Hematopoietic multipotent progenitor cell treated with erythropoietin and hydrocortisone succinate and interleukin-3 and kit ligand, for 6 days (in vitro differentiated cells): ENCODE data around the gene BPIFB6.
"Not testable (repeated sequence)": the region's sequence is repeated elsewhere in the genome, so short reads cannot be mapped to it uniquely, and the experiment has no call there.

ENCODE experiments used
- DNase-seq: peaks from one replicate; pipeline ENCODE4 v3.0.0-alpha.2; 2015

The BPIFB6 gene

GRCh38 chr20:33030569-33030968 lies 879 bp upstream of the BPIFB6 start:
- DNase-seq = no peak

DNA sequence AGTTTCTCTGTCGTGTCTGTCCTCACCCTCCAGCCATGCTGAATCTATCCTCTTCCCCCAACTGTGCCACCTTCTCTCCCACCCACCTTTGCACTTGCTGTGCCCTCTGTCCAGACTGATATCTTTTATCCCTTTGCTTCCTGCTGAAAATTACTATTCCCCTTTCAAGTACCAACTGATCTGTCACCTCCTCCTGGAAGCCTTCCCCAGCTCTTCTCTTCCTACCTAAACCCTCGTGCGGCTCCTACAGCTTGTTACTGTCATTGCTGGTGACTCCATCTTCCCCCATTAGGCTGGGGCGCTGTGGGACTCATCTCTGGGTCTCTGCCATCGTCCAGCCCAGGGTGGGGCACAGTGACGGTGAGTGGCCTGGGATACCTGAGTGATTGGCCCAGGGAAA lies 1.1 kb downstream of the BPIFB6 start:
- DNase-seq = no peak

DNA sequence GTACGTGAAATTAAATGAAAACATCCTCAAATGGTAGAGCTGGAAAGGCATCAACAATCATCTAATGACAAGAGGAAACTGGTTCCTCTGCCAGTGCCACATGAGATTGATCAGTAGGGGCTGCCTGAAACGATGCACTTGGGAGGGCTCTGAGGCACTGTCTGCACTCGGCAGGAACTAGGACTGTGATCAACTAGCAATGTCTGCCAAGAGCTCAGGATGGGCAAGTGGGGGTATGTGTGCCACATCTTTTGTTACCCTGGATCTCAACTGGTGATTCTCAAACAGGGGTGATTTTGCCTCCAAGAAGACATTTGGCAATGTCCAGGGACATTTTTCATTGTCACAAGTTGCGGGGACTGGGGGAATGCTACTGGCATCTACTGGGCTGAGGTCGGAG lies 1.9 kb downstream of the BPIFB6 start:
- no peak for DNase-seq

DNA sequence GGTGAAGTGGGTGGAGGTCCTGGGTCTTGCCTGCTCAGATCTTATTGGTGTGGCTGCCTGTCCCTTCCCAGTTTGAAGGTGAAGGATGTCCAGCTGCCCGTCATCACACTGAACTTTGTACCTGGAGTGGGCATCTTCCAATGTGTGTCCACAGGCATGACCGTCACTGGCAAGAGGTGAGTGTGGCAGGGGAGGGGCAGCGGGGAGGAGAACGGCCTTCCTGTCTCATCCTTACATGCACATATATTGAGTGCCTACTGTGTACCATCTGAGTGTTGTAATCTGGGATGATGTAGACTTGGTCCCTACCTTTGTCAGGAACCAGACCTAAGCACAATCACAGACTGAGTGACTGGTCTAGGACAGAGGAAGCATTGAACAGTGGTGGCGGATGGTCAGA lies 2.7 kb downstream of the BPIFB6 start:
- DNase-seq = no peak

GRCh38 chr20:33034901-33035492 lies 3.5 kb downstream of the BPIFB6 start:
- no peak for DNase-seq

DNA sequence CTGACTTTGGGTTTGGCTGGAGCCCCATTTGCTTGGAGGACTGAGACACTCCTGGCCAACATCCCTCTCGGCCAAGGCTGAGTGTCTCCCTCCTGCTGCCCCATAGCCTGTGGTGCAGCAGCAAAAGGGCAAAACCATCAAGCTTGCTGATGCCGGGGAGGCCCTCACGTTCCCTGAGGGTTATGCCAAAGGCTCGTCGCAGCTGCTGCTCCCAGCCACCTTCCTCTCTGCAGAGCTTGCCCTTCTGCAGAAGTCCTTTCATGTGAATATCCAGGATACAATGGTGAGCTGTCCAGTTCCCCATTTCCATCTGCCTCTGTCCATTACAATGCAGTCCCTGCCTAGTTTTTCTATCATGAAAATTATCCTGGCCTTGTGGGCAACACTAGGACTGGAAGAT lies 6.0 kb downstream of the BPIFB6 start:
- no peak for DNase-seq

DNA sequence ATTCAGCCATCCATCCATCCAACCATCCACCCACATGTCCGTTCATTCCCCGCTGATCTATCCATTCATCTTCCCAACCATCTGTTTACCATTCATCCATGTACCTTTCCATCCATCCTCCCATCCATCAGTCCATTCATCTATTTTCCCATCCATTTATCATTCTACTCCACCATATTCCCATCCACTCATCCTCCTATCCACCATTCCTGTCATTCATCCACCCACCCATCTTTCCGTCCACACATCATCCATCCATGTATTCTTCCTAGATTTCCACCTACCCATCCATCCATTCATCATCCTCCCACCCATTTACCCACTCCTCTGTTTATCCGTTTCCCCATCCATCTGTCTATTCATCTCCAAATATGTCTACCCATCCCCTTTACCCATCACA lies 6.8 kb downstream of the BPIFB6 start:
- DNase-seq = no peak

DNA sequence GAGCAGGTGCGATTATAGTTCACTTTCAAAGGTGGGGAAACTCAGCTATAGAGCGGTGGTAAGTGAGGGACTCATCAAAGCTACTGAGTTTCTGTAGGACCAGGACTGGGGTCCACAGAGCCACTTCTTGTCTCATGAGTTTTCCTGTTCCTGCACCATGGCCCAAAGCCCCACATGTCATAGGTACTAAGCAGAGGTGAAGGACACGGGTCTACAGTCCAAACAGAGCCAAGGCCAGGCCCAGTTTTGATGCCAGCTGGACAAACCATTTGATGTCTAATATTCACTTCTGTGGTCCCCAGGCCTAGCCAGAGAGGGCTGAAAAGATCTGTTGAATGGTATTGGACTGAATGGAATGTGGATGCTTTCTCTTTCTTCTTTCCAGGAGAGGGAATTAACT lies 11.0 kb downstream of the BPIFB6 start:
- no peak for DNase-seq

DNA sequence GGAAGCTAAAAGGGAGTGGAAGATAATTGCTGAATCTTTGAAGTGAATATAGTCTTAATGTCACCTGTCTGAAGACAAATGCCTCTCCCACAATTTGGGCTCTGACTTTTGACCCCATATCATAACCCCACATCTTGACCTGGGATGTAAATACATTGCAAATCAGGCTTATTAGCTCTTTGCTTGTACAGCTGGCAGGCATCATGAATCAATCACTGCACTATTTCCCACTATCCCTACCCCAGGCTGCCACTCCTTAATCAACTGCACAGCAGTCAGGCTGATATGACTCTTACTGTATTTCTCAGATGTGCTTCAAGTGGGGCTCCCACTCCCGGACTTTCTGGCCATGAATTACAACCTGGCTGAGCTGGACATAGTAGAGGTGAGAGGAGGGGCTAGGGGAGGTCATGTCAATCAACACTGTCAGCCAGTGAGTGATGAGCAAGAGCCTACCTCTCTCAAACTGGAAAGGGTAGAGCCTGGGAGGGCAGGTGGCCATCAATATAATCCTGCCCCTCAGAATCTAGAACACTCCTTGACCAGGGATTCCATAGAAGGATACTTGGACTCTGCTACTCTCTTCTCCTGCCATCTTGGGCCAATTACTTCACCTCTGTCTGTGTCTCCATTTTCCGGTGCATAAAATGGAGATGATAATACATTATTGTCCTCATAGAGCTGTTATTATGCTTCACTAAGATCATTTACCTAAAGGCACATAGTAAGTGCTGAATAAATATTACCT lies 11.7 kb downstream of the BPIFB6 start:
- no peak for DNase-seq

DNA sequence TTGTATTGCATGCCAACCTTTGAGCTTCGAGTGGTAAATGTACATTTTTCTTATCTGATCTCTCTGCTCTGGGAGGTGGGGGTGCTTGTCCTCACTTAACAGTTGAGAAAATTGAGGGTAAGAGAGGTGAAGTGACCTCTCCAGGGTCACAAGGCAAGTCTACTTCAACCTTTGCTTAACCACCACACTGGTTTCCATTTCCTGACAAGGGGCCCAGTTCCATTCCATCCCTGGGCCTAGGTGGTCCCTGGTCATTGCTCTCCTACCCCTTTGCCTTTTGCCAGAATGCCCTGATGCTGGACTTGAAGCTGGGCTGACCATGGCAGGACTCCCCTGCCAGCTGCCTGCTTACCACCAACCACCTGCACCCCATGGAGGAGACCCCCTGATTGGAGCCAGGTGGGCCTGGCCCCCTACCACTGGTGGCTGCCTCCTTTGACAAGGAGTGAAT lies 12.3 kb downstream of the BPIFB6 start:
- no peak for DNase-seq

DNA sequence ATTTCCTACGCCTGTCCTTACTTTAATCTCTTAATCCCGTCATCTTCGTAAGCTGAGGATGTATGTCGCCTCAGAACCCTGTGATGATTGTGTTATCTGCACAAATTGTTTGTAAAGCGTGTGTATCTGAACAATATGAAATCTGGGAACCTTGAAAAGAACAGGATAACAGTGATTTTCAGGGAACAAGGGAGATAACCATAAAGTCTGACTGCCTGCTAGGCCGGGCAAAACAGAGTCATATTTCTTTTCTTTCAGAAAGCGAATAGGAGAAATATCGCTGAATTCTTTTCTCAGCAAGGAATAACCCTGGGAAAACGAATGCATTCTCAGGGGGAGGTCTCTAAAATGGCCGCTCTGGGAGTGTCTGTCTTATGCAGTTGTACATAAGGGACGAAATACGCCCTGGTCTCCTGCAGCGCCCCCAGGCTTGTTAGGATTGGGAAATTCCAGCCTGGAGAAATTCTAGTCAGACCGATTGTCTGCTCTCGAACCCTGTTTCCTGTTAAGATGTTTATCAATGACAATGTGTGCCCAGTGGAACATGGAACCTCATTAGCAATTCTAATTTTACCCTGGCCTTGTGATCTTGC lies 13.8 kb downstream of the BPIFB6 start:
- not testable (repeated sequence) for DNase-seq

DNA sequence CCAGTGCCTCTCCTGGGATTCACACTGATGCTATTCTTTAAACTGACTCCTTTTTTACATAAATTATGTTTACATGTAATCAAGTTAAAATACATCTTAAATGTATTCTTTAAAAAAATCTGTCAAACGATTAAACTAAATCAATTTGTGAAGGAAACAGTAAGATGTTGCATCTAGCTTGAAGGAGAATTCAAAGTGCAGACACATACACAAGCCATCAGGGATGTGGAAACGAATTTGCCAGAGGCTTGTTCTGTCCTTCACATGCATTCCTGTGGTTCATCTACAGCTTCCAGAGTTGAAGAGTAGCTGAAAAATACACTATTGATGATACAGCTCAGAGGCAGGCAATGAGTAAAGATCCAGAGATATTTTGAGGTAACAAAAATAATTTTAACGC lies 15.0 kb downstream of the BPIFB6 start:
- DNase-seq = no peak

DNA sequence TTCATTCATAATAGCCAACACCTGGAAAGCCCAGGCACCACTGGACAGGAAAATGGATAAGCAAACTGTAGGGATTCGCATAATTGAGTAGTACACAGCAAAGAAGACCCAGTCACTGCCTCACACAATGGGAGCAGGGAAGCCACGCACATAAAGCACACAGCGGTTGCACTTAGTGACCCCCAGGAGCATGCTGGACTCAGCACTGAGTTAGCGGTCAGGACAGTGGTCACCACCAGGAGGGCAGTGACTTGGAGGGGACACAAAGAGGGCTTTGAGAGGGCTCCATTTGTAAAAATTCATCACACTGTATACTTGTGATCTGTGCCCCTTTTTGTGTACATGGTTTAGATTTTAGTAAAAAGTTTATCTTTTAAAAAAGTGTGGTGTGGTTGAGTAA lies 19.9 kb downstream of the BPIFB6 start:
- no peak for DNase-seq

DNA sequence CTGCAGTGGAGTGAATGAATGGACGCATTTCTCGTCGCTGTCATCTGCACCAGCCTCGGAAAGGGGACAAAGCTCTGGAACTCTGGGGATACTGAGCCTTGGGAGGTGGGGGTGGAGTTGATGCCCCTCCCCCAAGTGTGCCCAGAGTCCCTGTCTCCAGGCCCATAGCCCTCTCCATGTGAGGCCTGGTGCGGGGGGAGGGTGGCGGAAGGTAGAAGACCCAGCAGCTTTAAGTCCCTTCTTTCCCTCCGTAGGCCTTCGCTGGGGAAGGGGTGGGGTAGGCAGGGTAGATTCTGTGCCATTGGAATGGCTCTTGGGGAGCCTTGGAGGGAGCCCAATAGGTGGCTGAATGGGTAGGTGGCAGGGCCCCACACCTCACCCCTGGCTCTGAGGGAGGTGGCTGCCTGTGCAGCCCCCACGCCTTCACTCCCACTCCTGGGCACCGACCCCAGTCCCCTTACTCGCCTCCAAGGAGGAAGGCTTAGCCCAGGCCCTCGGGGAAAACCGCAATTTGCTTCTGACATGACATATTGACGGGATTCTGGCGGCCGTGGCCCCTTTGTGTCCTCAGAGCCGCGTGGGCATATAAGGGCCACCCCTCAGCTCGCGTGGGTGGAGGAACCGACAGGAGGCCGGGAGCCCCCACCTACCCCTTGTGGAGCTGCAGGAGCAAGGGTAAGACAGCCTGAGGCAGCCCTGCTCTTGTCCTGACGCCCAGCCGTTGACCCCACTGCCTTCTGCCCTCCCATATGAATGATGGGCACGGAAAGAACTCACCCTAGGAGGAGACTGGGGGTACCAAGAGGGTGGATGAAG lies 22.1 kb downstream of the BPIFB6 start, which contains the start of gene BPIFB3:
Gene BPIFB3, plus strand, starts transcription at position 613 of the 816 bp plus-strand sequence. CDS start 1,533 bp downstream, outside the sequence.
- no peak for DNase-seq

DNA sequence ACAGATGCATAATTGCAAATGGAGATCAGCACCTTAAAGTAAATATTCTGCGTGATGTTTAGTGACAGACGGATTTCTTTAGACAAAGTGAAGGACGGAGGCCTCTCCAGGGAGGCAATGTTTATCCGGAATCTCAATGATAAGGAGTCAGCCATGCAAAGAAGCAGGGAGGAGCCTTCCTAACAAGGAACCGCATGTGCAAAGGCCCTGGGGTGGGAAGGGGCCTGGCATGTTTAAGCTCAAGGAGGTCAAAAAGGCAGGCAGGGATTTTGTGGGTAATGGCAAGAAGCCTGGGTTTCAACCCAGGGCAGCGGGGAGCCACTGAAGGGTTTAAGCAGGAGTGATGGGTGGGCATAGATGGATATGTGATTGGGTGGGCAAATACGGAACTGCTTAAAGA lies 22.9 kb downstream of the BPIFB6 start:
- DNase-seq = no peak

- DNase-seq = no peak
Observed at GRCh38 chr20:33054791-33055190, 23.3 kb downstream of the BPIFB6 start.

- DNase-seq = peak; percentile 26
Observed at GRCh38 chr20:33059136-33059535, 27.7 kb downstream of the BPIFB6 start.

- DNase-seq = peak; percentile 13
Observed at GRCh38 chr20:33059741-33060390, 28.4 kb downstream of the BPIFB6 start.

GRCh38 chr20:33061658-33062028 lies 30.2 kb downstream of the BPIFB6 start:
- no peak for DNase-seq

- no peak for DNase-seq
Observed at GRCh38 chr20:33062105-33062824, 30.8 kb downstream of the BPIFB6 start.

DNA sequence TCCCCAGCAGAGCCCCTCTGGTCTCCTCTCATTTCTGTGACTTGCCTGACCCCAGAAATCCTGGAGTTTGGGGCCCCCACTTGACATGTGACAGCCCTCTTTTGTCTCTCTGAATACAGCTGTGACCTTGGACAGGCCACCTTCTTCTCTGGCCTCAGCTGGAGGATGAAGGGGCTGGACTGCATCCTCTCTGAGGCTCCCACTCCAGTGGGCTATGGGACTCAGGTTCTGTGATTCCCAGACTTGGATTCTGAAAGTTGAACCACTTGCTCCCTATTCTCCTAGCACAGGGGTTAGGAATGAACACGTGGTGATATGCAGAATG lies 31.3 kb downstream of the BPIFB6 start:
- DNase-seq = no peak

GRCh38 chr20:33063271-33063670 lies 31.8 kb downstream of the BPIFB6 start:
- DNase-seq = no peak
